Tibial artery (tissue), 4 donors: ENCODE data around the gene NECTIN4.

Experiments used
- DNase-seq, 2 donors: peaks; one replicate each; pipeline ENCODE4 v3.0.0-alpha.2; 2019
- H3K27ac ChIP-seq, 2 donors: fragments of 200-600 bp; sonication (generic) in 1 of 2; 1 replicate in 1 of 2; 2 replicates in 1 of 2; pipeline ENCODE4 v1.5.1; 2018 to 2019; ENCODE audit warnings: mild to moderate bottlenecking in 1 of 2
- H3K27me3 ChIP-seq, 2 donors: fragments of 200-600 bp; sonication (generic) in 1 of 2; one replicate each; pipeline versions ENCODE4 v1.5.1 to v1.6.0; 2016 to 2019
- H3K36me3 ChIP-seq, 3 donors: fragments of 200-600 bp; sonication (generic) in 2 of 3; one replicate each; pipeline ENCODE4 v1.5.1; 2016 to 2019; ENCODE audit warnings: mild to moderate bottlenecking in 2 of 3
- H3K4me1 ChIP-seq, 4 donors: fragments of 200-600 bp; sonication (generic) in 2 of 4; 1 replicate in 3 of 4; 2 replicates in 1 of 4; pipeline ENCODE4 v1.5.1; 2016 to 2019
- H3K4me3 ChIP-seq, 2 donors: fragments of 200-600 bp; sonication (generic) in 1 of 2; 1 replicate in 1 of 2; 2 replicates in 1 of 2; pipeline ENCODE4 v1.5.1; 2018 to 2019; ENCODE audit warnings: mild to moderate bottlenecking in 2 of 2
- H3K9me3 ChIP-seq, 3 donors: fragments of 200-600 bp; sonication (generic) in 1 of 3; one replicate each; pipeline ENCODE4 v1.5.1; 2016 to 2019
- intact Hi-C: fragments of 100-400 bp; cut with DNase I; formaldehyde crosslinking; loops from one replicate; pipeline ENCODE4 v1.15.0; 2023; ENCODE audit warnings: low total_unique reads
- TF ChIP-seq, protein P1 (sequence below), 2 experiments: fragments of 200-600 bp in 1 of 2; fragments of 450-650 bp in 1 of 2; IDR thresholded peaks; one replicate each; pipeline ENCODE4 v1.5.1; 2017 to 2019; ENCODE audit warnings: antibody characterized with exemption in 2 of 2, mild to moderate bottlenecking in 1 of 2, moderate library complexity in 1 of 2

Gene NECTIN4

DNA sequence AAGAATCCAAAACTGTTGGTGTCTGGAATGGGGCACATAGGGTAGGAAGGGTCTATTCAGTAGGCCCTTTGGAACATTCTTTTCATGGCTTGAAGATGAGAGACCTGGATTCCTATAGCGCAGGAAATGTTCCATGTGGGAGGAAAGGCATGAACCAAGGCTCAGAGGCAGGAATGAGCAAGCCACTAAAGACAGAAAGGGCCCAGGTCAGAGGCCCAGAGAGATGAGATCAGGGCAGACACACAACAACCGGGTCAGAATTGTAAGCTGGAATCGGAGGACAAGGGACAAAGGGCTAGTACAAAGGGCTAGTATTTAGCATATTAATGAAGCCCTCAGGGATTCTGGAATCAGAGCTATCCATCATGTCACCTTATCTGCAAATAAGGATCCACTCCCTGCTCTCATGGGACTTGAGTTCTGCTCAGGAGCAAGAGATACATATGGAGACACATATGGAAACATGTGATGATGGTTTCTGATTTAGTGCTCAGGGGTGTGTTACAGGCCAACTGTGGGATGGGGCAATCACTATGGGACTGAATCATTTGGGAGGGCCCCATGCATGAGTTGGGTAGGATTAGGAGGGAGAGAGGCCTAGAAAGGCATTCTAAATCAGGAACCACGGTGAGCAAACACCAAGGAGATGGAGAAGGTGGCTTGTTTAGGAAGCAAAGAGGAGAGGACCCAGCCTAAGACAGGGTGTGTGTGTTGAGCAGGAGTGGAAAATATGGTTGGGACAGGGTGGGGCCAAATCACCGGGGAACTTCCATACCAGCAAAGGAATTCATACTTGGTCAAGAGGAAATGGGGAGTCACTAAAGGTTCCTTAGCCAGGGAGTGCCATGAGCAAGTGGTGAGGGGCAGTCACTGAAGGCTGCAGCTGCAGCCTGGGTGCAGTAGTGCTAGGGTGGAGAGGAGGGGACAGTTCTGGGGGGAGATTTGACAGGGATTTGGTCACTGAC lies 8.6 kb downstream of the NECTIN4 start:
- Histone ChIP-seq H3K27me3 (peaks cover 0 to 4% of the 10 kb centered on the region in 2 donors), H3K27ac (no peak overlapping the region), H3K36me3 (no peaks in the 10 kb centered on the region), H3K4me3 (no peak overlapping the region), H3K4me1 (peaks cover 0 to 16% (median 0%) of the 10 kb centered on the region in 4 donors), H3K9me3 (no peaks in the 10 kb centered on the region)
- TF ChIP-seq, protein P1, sequence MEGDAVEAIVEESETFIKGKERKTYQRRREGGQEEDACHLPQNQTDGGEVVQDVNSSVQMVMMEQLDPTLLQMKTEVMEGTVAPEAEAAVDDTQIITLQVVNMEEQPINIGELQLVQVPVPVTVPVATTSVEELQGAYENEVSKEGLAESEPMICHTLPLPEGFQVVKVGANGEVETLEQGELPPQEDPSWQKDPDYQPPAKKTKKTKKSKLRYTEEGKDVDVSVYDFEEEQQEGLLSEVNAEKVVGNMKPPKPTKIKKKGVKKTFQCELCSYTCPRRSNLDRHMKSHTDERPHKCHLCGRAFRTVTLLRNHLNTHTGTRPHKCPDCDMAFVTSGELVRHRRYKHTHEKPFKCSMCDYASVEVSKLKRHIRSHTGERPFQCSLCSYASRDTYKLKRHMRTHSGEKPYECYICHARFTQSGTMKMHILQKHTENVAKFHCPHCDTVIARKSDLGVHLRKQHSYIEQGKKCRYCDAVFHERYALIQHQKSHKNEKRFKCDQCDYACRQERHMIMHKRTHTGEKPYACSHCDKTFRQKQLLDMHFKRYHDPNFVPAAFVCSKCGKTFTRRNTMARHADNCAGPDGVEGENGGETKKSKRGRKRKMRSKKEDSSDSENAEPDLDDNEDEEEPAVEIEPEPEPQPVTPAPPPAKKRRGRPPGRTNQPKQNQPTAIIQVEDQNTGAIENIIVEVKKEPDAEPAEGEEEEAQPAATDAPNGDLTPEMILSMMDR (IDR thresholded peaks at IDR 0.05), result no peak
- intact Hi-C loops, result no loop called here
- DNase-seq, result no peak

DNA sequence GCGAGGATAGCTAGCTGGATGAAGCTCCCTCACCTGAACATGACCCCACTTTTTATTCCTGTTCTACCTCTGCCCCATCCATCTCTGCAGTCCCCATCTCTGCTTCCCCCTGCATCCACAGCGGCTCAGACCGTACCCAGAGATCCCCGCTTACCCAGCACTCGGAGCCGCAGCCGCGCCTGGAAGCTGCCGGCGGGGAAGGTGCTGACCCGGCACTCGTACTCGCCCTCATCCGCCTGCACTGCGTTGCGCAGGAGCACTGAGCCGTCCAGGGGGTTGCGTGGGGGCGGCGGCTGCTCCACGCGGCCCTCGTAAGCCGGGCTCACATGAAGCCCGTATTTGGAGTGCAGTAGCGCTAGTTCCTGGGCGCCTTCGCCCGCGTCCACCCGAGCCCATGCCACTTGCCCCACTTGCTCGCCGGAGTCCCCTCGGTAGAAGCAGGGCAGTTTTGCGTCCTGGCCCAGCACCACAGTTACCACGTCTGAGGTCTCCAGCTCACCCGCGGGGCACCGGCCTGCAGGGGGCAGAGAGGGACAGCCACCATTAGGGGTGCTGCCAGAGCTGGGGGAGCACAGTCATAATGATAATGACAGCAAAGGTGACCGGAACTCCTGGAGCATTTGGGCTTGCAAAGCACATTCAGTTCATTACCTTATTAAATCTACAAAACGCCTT lies 9.8 kb downstream of the NECTIN4 start:
- Histone ChIP-seq H3K4me1 (peaks cover 0 to 16% (median 0%) of the 10 kb centered on the region in 4 donors), H3K9me3 (no peaks in the 10 kb centered on the region), H3K36me3 (no peaks in the 10 kb centered on the region), H3K4me3 (no peak overlapping the region), H3K27me3 (peaks cover 0 to 4% of the 10 kb centered on the region in 2 donors), H3K27ac (no peak overlapping the region)
- intact Hi-C loops, result no loop called here
- no peak for DNase-seq
- TF ChIP-seq, protein P1 (IDR thresholded peaks at IDR 0.05), result no peak

DNA sequence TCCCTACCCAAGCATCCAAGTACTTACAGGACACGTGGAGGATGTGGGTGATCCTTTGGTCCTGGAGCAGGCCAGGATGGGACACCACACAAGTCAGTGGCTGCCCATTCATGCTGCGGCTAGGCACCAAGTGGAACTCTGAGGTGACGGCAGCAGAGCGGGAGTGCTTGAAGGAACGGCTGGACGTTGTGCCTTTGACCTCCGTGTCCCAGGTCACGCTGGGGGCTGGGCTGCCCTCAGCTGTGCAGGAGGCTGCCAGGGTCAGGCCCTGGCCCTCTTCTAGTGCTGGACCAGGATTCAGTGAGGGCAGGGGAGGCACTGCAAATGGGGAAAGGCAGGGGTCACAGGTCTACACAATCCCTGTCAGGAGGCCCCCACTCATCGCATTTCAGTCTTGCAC lies 11.9 kb downstream of the NECTIN4 start:
- TF ChIP-seq, protein P1 (IDR thresholded peaks at IDR 0.05), result no peak
- H3K36me3 ChIP-seq, result peaks cover 0 to 7% (median 0%) of the 10 kb centered on the region in 3 donors
- intact Hi-C loops, result no loop called here
- DNase-seq, result no peak
- H3K27me3 ChIP-seq, result peaks cover 0 to 4% of the 10 kb centered on the region in 2 donors
- H3K4me1 ChIP-seq, result peaks cover 0 to 11% (median 0%) of the 10 kb centered on the region in 4 donors
- no peaks in the 10 kb centered on the region for H3K9me3 ChIP-seq
- H3K27ac ChIP-seq, result no peak overlapping the region
- no peak overlapping the region for H3K4me3 ChIP-seq

DNA sequence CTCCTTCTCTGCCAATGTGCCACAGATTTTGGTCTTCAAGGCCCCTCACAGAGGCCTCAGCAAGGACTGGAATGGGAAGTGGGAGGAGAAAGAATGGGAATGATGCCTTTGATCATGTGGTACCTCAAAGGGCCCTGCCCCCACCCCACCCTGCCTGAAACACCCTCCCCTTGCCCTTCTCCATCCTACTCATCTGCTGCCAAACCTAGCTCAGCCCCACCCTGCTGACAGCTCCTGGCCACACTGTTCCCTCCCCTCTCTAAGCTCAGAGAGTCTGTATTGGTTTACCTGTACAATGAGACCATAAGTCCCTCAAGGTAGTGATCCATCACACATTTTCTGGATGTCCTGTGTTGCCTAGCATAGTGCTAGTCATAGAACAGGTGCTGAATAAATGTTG lies 12.9 kb downstream of the NECTIN4 start:
- TF ChIP-seq, protein P1 (IDR thresholded peaks at IDR 0.05), result no peak
- no peak for DNase-seq
- Histone ChIP-seq H3K4me3 (no peak overlapping the region), H3K4me1 (peaks cover 0 to 11% (median 0%) of the 10 kb centered on the region in 4 donors), H3K27ac (no peak overlapping the region), H3K9me3 (no peaks in the 10 kb centered on the region), H3K36me3 (peaks cover 0 to 11% (median 0%) of the 10 kb centered on the region in 3 donors), H3K27me3 (peaks cover 0 to 4% of the 10 kb centered on the region in 2 donors)
- intact Hi-C loops, result no loop called here

DNA sequence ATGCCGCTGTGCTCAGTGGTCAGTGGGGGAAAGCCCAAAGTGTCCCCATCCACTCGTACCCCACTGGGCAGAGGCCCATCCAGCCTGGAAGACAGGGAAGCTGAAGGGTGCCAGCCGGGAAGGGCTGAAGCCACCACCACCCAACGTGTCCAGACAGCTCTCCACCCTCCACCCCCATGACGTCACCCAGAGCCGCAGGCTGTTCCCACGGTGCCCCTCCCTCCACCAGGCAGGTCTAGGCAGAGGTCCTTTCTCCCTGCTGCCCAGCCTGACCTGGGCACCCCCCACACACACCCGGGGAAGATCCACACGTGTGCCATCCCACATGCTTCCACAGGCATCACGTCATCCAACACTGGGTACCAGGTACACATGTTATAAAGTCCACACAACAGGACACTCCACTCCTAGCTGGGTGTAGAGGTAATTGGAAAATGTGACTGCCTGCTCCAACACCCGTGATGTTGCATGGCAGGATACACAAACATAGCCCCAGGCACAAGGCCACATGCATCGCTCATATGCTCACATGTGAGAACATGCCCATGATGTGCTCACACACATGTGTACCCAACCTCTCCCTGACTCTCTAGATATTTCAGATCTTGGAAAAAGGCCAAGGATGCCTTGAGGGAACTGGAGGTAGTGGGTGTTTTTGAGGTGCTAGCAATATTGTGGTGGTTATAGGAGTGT lies 14.5 kb downstream of the NECTIN4 start:
- intact Hi-C loops, result no loop called here
- Histone ChIP-seq H3K9me3 (no peaks in the 10 kb centered on the region), H3K27ac (no peak overlapping the region), H3K4me1 (peaks cover 0 to 11% (median 0%) of the 10 kb centered on the region in 4 donors), H3K36me3 (peaks cover 0 to 11% (median 0%) of the 10 kb centered on the region in 3 donors), H3K4me3 (no peak overlapping the region), H3K27me3 (peaks cover 0 to 4% of the 10 kb centered on the region in 2 donors)
- DNase-seq, result no peak
- TF ChIP-seq, protein P1 (IDR thresholded peaks at IDR 0.05), result no peak
